ENCODE measurements around the gene UAP1L1. TPM values are rescaled to one million over a fixed set of nuclear protein-coding genes. Genes with fewer than 3 reads are reported as not detected.

Gene UAP1L1
- total and polyA plus RNA-seq, 8 donors: 5.2 to 14.4 (median 6.2) TPM

DNA sequence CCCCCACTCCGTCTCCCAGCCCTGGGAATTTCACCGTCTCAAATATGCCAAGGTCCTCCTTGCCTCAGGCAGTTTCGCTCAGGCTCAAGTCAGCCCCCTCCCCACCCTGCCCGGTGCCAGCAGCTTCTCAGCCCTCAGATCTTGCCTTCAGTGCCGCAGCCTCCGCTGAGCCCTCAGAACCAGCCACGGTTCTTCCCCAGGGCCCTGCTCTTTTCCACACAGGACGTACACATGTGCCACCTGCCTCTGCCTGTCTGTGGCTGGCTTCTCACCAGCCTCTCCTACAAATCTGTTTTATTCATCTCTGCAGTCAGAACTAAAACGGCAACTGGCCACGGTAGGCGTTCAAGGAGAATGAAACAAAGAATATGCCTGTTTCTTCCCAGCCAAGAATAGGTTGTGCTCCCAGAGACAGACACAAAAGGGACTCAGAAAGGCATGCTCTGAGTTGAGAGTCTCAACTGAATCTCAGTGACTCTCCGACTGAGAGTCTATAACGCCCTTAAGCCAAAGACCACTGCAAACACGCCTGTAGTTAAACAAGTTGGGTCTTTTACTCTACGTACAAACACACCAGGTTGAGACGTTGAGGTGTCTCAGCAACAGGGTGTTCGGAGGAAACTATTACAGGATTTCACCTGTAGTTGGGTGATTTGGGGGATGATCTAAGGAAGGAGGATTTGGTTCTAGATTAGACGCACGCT, 51.0 kb downstream of the UAP1L1 start:
- FAIRE-seq: no peak
- Histone ChIP-seq H3K27ac (peak overlapping the region; percentile 75 to 90 (median 84)), H3K9me3 (no peaks in the 10 kb centered on the region), H3K4me1 (peaks cover 8 to 19% (median 11%) of the 10 kb centered on the region in 3 donors), H3K36me3 (no peaks in the 10 kb centered on the region), H3K27me3 (no peaks in the 10 kb centered on the region), H3K4me3 (peak overlapping the region; percentile 61 to 82 (median 74))
- TF ChIP-seq, protein P1, sequence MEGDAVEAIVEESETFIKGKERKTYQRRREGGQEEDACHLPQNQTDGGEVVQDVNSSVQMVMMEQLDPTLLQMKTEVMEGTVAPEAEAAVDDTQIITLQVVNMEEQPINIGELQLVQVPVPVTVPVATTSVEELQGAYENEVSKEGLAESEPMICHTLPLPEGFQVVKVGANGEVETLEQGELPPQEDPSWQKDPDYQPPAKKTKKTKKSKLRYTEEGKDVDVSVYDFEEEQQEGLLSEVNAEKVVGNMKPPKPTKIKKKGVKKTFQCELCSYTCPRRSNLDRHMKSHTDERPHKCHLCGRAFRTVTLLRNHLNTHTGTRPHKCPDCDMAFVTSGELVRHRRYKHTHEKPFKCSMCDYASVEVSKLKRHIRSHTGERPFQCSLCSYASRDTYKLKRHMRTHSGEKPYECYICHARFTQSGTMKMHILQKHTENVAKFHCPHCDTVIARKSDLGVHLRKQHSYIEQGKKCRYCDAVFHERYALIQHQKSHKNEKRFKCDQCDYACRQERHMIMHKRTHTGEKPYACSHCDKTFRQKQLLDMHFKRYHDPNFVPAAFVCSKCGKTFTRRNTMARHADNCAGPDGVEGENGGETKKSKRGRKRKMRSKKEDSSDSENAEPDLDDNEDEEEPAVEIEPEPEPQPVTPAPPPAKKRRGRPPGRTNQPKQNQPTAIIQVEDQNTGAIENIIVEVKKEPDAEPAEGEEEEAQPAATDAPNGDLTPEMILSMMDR (IDR thresholded peaks at IDR 0.05): no peak
- peak in 2 of 6 donors; percentile 44 to 74 for DNase-seq
- whole genome bisulfite sequencing, 2 donors: 11% methylated on average over 19 of the region's 19 CpGs
- intact Hi-C loops (cut with DNase I): no loop called here
- ATAC-seq: peak; percentile 7 to 22 (median 15)

DNA sequence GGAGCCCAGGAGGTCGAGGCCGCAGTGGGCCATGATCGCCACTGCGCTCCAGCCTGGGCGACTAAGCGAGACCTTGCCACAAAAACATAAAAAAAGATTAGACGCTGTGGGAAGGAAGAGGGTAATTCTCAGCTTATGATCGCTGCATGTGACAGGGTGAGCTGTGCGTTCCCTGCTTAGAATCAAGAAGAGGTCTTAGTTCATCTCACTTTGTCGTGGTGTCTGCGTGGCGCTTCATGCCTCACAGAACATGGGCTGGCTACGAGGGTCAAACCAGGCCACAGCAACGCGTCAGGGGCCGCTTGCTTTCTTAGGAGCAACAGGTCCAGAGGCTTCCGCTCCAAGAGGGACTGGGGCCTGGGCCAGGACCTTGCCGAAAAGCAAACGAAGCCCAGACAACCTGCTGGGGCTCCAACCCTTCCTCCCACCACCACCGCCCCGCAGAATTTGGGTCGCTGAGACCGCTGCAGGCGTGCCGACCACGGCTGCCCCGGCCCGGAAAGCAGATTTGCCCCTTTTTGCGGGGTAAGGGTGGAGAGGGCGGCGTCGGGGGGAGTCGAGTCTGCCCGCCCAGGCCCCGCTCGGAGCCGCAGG, 51.6 kb downstream of the UAP1L1 start:
- intact Hi-C loops (cut with DNase I): no loop called here
- FAIRE-seq: no peak
- peaks cover 8 to 19% (median 11%) of the 10 kb centered on the region in 3 donors for H3K4me1 ChIP-seq

DNA sequence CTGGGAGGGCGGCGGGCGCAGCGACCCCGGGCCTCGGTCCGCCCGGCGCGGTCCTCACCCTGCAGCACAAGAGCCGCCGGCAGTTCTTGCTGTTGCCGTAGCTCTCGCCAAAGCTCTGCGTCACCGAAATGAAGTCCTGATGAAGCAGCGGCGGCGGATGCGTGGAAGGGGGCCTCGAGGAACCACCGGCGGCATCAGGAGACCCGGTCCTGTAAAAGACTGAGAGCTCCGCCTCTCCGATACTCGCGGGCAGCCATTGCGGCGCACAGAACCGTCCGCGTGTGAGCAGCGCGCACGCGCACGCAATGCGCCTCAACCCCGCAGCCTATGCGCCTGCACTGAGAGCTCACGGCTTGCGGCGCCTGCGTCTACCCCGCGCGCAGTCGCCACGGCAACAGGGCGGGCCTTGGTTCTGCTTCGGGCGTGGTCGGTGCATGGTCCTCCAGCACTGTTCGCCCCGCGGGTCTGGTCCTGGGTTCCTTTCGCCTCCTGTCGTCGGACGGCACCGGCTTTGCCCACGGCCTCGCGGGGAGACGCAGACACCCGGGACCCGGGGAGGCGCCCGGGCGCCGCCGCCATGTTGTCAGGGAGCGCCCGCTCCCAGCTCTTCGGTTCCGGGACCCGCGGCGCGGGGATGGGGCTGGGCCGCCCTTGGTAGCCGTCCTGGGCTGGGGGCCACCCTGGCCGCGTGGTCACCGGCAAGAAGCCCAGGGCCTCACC, 52.3 kb downstream of the UAP1L1 start:
- WGBS, 2 donors: 1% methylated on average over 64 to 86 of the region's 86 CpGs
- DNase-seq (peak; percentile 86 to 96 (median 88)), FAIRE-seq (no peak), ATAC-seq (peak; percentile 79 to 95 (median 90))
- Histone ChIP-seq H3K27ac (peak overlapping the region; percentile 75 to 90 (median 84)), H3K4me1 (peaks cover 8 to 19% (median 11%) of the 10 kb centered on the region in 3 donors), H3K36me3 (no peaks in the 10 kb centered on the region), H3K9me3 (no peaks in the 10 kb centered on the region), H3K27me3 (no peaks in the 10 kb centered on the region), H3K4me3 (peak overlapping the region; percentile 61 to 82 (median 74))
- intact Hi-C loops (cut with DNase I): no loop called here
- TF ChIP-seq, protein P1 (IDR thresholded peaks at IDR 0.05): no peak

More for the DNA sequence above, 51.6 kb downstream of the UAP1L1 start:
- Histone ChIP-seq H3K27ac (peak overlapping the region; percentile 75 to 90 (median 84)), H3K36me3 (no peaks in the 10 kb centered on the region), H3K4me3 (peak overlapping the region; percentile 61 to 82 (median 74)), H3K9me3 (no peaks in the 10 kb centered on the region), H3K27me3 (no peaks in the 10 kb centered on the region)
- WGBS, 2 donors: 3 to 6% methylated on average over 32 to 37 of the region's 37 CpGs
- peak; percentile 8 to 24 (median 22) for ATAC-seq
- DNase-seq: peak in 4 of 6 donors; percentile 40 to 71 (median 64)
- TF ChIP-seq, protein P1 (IDR thresholded peaks at IDR 0.05): no peak

DNA sequence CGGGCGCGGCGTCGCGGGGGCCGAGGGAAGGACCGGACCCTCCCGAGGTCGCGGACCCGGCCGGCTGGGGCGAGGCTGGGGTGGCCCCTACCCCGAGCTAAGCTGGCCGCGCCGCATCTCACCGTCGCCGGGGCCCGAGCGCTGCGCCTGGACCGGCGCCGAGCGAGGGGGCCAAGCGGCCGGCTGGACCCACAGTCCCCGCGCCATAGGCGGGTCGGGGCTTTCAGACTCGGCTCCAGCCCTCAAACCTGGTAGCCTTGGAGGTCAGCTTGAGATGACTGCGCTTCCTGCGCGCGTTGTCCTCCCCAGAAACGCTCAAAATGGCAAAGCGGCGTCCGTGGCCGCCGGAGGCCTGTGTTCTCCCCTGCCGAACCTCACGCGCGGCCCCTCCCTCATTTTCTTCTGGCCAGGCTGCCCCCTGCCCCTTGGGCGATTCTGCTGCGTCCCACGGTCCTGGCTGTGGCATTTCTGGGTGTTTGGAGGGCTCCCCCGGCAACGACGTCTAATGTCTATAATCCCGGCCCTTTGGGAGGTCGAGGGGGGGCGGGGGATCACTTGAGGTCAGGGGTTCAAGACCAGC, 52.9 kb downstream of the UAP1L1 start:
- WGBS, 2 donors: 5 to 6% methylated on average over 31 to 58 of the region's 58 CpGs
- Histone ChIP-seq H3K36me3 (no peaks in the 10 kb centered on the region), H3K4me1 (peaks cover 8 to 19% (median 11%) of the 10 kb centered on the region in 3 donors), H3K9me3 (no peaks in the 10 kb centered on the region), H3K4me3 (peak overlapping the region; percentile 61 to 82 (median 74)), H3K27ac (peak overlapping the region; percentile 75 to 90 (median 84)), H3K27me3 (no peaks in the 10 kb centered on the region)
- FAIRE-seq (no peak), ATAC-seq (peak in 2 of 4 donors; percentile 0 to 2), DNase-seq (peak in 1 of 6 donors; percentile 51)
- intact Hi-C loops (cut with DNase I): no loop called here
- TF ChIP-seq, protein P1 (IDR thresholded peaks at IDR 0.05): no peak

Other genes with a start within 250 kb of the UAP1L1 start
Only the 30 nearest of the 36 such genes appear.
- 10 to 100 TPM in 1 of 6 donors, 1 to 10 TPM in 5; 4.8 to 13.4 (median 6.9) TPM for gene TRAF2, start 191.0 kb upstream of the UAP1L1 start, total RNA-seq
- gene TRAF2, start 191.0 kb upstream of the UAP1L1 start, polyA plus RNA-seq: 10 to 100 TPM; 14.4 TPM
- 10 to 100 TPM; 56.2 to 80.2 (median 60.4) TPM for gene FBXW5, start 132.8 kb upstream of the UAP1L1 start, total RNA-seq
- 100 to 1,000 TPM; 112 to 117 TPM for gene FBXW5, start 132.8 kb upstream of the UAP1L1 start, polyA plus RNA-seq
- gene C8G, start 132.3 kb upstream of the UAP1L1 start, total RNA-seq: 1 to 10 TPM in 1 of 6 donors, under 1 TPM in 4, not detected in 1; 0.24 to 1.2 (median 0.43) TPM
- gene C8G, start 132.3 kb upstream of the UAP1L1 start, polyA plus RNA-seq: 1 to 10 TPM in 1 of 2 donors, under 1 TPM in 1; 0.84 to 5.0 TPM
- 1 to 10 TPM in 5 of 6 donors, under 1 TPM in 1; 0.57 to 7.6 (median 3.0) TPM for gene LCN12, start 125.2 kb upstream of the UAP1L1 start, total RNA-seq
- 10 to 100 TPM in 1 of 2 donors, 1 to 10 TPM in 1; 9.0 to 16.5 TPM for gene LCN12, start 125.2 kb upstream of the UAP1L1 start, polyA plus RNA-seq
- 10 to 100 TPM in 4 of 6 donors, 1 to 10 TPM in 2; 5.7 to 42.7 (median 25.8) TPM for gene PTGDS, start 100.0 kb upstream of the UAP1L1 start, total RNA-seq
- 10 to 100 TPM; 35.0 to 49.1 TPM for gene PTGDS, start 100.0 kb upstream of the UAP1L1 start, polyA plus RNA-seq
- gene LCNL1, start 94.5 kb upstream of the UAP1L1 start, total RNA-seq: under 1 TPM in 3 of 6 donors, not detected in 3; 0.12 to 0.17 (median 0.14) TPM
- gene LCNL1, start 94.5 kb upstream of the UAP1L1 start, polyA plus RNA-seq: under 1 TPM; 0.23 to 0.38 TPM
- 10 to 100 TPM; 16.0 to 23.5 (median 20.0) TPM for gene PAXX, start 85.1 kb upstream of the UAP1L1 start, total RNA-seq
- 100 to 1,000 TPM; 184 to 222 TPM for gene PAXX, start 85.1 kb upstream of the UAP1L1 start, polyA plus RNA-seq
- under 1 TPM in 5 of 6 donors, not detected in 1; 0.24 to 0.44 (median 0.38) TPM for gene CLIC3, start 80.9 kb upstream of the UAP1L1 start, total RNA-seq
- 1 to 10 TPM; 1.1 to 1.3 TPM for gene CLIC3, start 80.9 kb upstream of the UAP1L1 start, polyA plus RNA-seq
- 10 to 100 TPM; 16.2 to 32.6 (median 25.4) TPM for gene ABCA2, start 49.3 kb upstream of the UAP1L1 start, total RNA-seq
- gene ABCA2, start 49.3 kb upstream of the UAP1L1 start, polyA plus RNA-seq: 10 to 100 TPM; 70.4 to 80.0 TPM
- under 1 TPM in 2 of 6 donors, not detected in 4; 0.18 to 0.19 TPM for gene FUT7, start 45.4 kb upstream of the UAP1L1 start, total RNA-seq
- gene FUT7, start 45.4 kb upstream of the UAP1L1 start, polyA plus RNA-seq: under 1 TPM in 1 of 2 donors, not detected in 1; 0.12 TPM
- 10 to 100 TPM; 31.5 to 70.9 (median 36.8) TPM for gene NPDC1, start 31.3 kb upstream of the UAP1L1 start, total RNA-seq
- 100 to 1,000 TPM; 183 to 328 TPM for gene NPDC1, start 31.3 kb upstream of the UAP1L1 start, polyA plus RNA-seq
- gene ENTPD2, start 23.5 kb upstream of the UAP1L1 start, total RNA-seq: 1 to 10 TPM in 5 of 6 donors, under 1 TPM in 1; 0.91 to 4.5 (median 2.0) TPM
- gene ENTPD2, start 23.5 kb upstream of the UAP1L1 start, polyA plus RNA-seq: 1 to 10 TPM; 4.5 to 6.5 TPM
- gene SAPCD2, start 7.0 kb upstream of the UAP1L1 start, total RNA-seq: under 1 TPM; 0.04 to 0.97 (median 0.45) TPM
- gene SAPCD2, start 7.0 kb upstream of the UAP1L1 start, polyA plus RNA-seq: under 1 TPM; 0.30 to 0.38 TPM
- gene MAN1B1, start 9.5 kb downstream of the UAP1L1 start, total RNA-seq: 10 to 100 TPM; 22.0 to 33.5 (median 26.0) TPM
- gene MAN1B1, start 9.5 kb downstream of the UAP1L1 start, polyA plus RNA-seq: 10 to 100 TPM; 83.6 to 86.0 TPM
- 100 to 1,000 TPM in 2 of 6 donors, 10 to 100 TPM in 4; 87.3 to 113 (median 98.8) TPM for gene DPP7, start 37.2 kb downstream of the UAP1L1 start, total RNA-seq
- gene DPP7, start 37.2 kb downstream of the UAP1L1 start, polyA plus RNA-seq: 100 to 1,000 TPM; 497 to 526 TPM
- under 1 TPM in 4 of 6 donors, not detected in 2; 0.08 to 0.44 (median 0.22) TPM for gene GRIN1, start 61.6 kb downstream of the UAP1L1 start, total RNA-seq
- under 1 TPM; 0.21 to 0.53 TPM for gene GRIN1, start 61.6 kb downstream of the UAP1L1 start, polyA plus RNA-seq
- under 1 TPM; 0.28 to 0.90 (median 0.49) TPM for gene LRRC26, start 92.5 kb downstream of the UAP1L1 start, total RNA-seq
- gene LRRC26, start 92.5 kb downstream of the UAP1L1 start, polyA plus RNA-seq: not detected
- not detected for gene TMEM210, start 94.5 kb downstream of the UAP1L1 start, total RNA-seq
- not detected for gene TMEM210, start 94.5 kb downstream of the UAP1L1 start, polyA plus RNA-seq
- 10 to 100 TPM; 22.2 to 39.4 (median 31.5) TPM for gene ANAPC2, start 111.0 kb downstream of the UAP1L1 start, total RNA-seq
- gene ANAPC2, start 111.0 kb downstream of the UAP1L1 start, polyA plus RNA-seq: 100 to 1,000 TPM in 1 of 2 donors, 10 to 100 TPM in 1; 99.9 to 122 TPM
- gene SSNA1, start 111.2 kb downstream of the UAP1L1 start, total RNA-seq: 10 to 100 TPM; 30.8 to 45.2 (median 38.3) TPM
- 10 to 100 TPM; 67.4 to 81.0 TPM for gene SSNA1, start 111.2 kb downstream of the UAP1L1 start, polyA plus RNA-seq
- gene TPRN, start 123.2 kb downstream of the UAP1L1 start, total RNA-seq: 100 to 1,000 TPM in 1 of 6 donors, 10 to 100 TPM in 5; 50.3 to 110 (median 74.8) TPM
- 10 to 100 TPM; 48.7 to 66.5 TPM for gene TPRN, start 123.2 kb downstream of the UAP1L1 start, polyA plus RNA-seq
- 10 to 100 TPM in 5 of 6 donors, 1 to 10 TPM in 1; 9.7 to 19.0 (median 13.1) TPM for gene TMEM203, start 128.1 kb downstream of the UAP1L1 start, total RNA-seq
- 10 to 100 TPM; 16.9 to 22.8 TPM for gene TMEM203, start 128.1 kb downstream of the UAP1L1 start, polyA plus RNA-seq
- gene NDOR1, start 128.2 kb downstream of the UAP1L1 start, total RNA-seq: 10 to 100 TPM in 1 of 6 donors, 1 to 10 TPM in 5; 4.6 to 12.9 (median 6.5) TPM
- 10 to 100 TPM in 1 of 2 donors, 1 to 10 TPM in 1; 9.7 to 25.4 TPM for gene NDOR1, start 128.2 kb downstream of the UAP1L1 start, polyA plus RNA-seq
- gene RNF208, start 144.7 kb downstream of the UAP1L1 start, total RNA-seq: 1 to 10 TPM; 3.3 to 6.5 (median 3.4) TPM
- gene RNF208, start 144.7 kb downstream of the UAP1L1 start, polyA plus RNA-seq: 10 to 100 TPM; 11.4 to 20.7 TPM
- under 1 TPM in 2 of 6 donors, not detected in 4; 0.22 to 0.32 TPM for gene CYSRT1, start 147.7 kb downstream of the UAP1L1 start, total RNA-seq
- gene CYSRT1, start 147.7 kb downstream of the UAP1L1 start, polyA plus RNA-seq: 1 to 10 TPM in 1 of 2 donors, under 1 TPM in 1; 0.87 to 1.3 TPM
- under 1 TPM in 1 of 6 donors, not detected in 5; 0.09 TPM for gene RNF224, start 150.0 kb downstream of the UAP1L1 start, total RNA-seq
- under 1 TPM; 0.61 TPM for gene RNF224, start 150.0 kb downstream of the UAP1L1 start, polyA plus RNA-seq
- under 1 TPM in 2 of 6 donors, not detected in 4; 0.12 to 0.19 TPM for gene SLC34A3, start 153.4 kb downstream of the UAP1L1 start, total RNA-seq
- under 1 TPM; 0.21 to 0.42 TPM for gene SLC34A3, start 153.4 kb downstream of the UAP1L1 start, polyA plus RNA-seq
- gene TUBB4B, start 163.8 kb downstream of the UAP1L1 start, total RNA-seq: 10 to 100 TPM; 40.9 to 87.6 (median 64.7) TPM
- 100 to 1,000 TPM in 1 of 2 donors, 10 to 100 TPM in 1; 96.2 to 143 TPM for gene TUBB4B, start 163.8 kb downstream of the UAP1L1 start, polyA plus RNA-seq
- gene STPG3, start 173.8 kb downstream of the UAP1L1 start, total RNA-seq: not detected
- gene STPG3, start 173.8 kb downstream of the UAP1L1 start, polyA plus RNA-seq: under 1 TPM in 1 of 2 donors, not detected in 1; 0.23 TPM
- gene NELFB, start 177.8 kb downstream of the UAP1L1 start, total RNA-seq: 10 to 100 TPM; 22.3 to 34.0 (median 29.0) TPM
- gene NELFB, start 177.8 kb downstream of the UAP1L1 start, polyA plus RNA-seq: 10 to 100 TPM; 28.7 to 34.2 TPM

Data from pancreas (tissue), 10 donors.